ENCODE results near the gene FYTTD1.
"Not testable (repeated sequence)": the region's sequence is repeated elsewhere in the genome, so short reads cannot be mapped to it uniquely, and the experiment has no call there.

Gene FYTTD1, protein sequence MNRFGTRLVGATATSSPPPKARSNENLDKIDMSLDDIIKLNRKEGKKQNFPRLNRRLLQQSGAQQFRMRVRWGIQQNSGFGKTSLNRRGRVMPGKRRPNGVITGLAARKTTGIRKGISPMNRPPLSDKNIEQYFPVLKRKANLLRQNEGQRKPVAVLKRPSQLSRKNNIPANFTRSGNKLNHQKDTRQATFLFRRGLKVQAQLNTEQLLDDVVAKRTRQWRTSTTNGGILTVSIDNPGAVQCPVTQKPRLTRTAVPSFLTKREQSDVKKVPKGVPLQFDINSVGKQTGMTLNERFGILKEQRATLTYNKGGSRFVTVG

DNA sequence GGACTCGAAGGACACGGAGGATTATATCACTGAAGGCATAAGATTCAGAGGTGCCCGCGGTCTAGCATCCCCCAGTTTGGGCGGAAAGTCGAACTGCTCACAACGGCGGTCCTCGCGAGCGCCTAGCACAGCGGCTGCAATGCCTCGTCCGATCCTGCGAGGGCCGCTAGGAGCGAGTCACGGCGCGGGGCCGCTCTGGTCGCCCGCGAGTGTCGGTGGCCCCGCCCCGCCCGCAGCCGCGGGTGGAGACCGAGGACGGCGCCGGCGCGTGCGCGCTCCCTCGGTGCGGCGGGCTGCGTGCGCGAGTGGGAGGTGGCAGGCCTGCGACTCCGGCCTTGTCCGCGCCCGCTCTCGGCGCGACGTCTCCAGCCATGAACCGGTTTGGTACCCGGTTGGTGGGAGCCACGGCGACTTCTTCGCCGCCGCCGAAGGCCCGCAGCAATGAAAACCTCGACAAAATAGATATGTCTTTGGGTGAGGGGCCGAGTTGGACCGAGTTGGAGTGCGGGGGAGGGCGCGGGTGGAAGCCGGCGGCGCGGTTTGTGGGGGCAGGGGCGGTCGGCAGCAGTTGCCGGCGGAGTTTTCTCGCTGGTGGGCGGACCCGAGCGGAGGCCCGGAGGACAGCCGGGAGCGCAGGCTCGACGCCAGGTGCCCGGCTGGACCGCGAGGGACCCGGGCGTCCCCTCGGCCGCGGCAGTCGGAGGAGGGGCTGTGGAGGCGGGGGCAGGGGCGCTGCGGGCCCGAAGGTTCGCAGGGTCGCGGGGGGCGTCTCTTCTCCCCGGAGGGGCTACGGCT lies at the start of gene FYTTD1:
Gene FYTTD1, plus strand, starts transcription at position 283 of the 795 bp plus-strand sequence. Its CDS starts 89 bp downstream, at position 372.
- DNase-seq (ENCODE audit: low read depth in 2 of 2) = peak; percentile 67 to 89

DNA sequence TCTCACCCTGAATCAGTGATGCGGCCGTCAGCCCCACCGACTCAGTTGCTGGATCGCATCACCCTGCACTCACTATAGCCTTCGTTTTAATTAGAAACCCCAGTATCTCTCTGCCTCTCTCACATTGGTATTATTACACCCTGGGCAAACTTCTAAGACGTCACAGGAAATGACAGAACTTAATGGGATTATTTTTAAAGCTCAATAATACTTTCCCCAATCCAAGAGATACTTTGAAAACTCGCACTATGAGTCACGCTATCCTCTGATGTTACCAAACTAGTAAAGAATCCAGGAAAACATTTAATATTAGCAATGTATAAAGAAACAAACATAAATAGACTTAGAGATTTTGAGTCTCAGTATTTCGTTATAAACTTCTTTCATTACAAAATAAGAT lies 49.6 kb upstream of the FYTTD1 start:
- DNase-seq (ENCODE audit: low read depth in 2 of 2) = no peak

DNA sequence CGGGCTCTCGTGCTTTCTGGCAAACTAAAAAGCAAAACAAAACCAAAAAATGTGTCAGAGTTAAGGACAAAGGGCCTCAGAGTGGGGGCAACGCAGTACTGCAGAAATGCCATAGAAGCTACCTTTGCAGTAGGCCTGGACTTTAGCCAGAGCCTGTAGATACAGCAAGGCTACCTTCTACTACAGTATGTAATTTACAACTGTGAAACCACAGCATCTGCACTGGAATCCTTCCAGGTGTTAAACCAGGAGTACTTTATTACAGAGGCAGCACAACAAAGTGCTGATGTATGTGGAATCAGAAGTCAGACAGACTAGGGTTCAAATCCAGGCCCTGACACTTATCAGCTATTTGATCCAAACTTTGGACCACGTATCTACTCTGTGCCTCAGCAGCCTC lies 47.8 kb upstream of the FYTTD1 start:
- DNase-seq (ENCODE audit: low read depth in 2 of 2) = no peak

DNA sequence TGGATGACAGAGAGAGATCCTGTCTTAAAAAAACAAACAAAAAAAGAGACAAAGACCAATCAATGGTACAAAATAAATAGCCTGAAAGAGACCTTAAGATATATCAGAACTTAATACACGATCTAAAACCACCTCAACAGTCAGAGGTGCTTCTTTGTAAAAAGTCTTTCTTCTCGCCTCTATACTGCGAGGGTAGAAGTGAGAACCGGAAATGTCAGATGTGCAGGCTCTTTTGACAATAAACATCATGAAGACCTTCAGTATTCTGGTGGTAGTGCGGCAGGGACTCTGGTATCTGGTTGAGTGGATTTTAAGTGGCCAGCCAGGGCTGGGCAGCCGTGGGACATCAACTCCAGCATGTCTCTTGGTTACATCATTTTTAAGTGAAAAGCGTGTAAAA lies 43.0 kb upstream of the FYTTD1 start:
- no peak for DNase-seq (ENCODE audit: low read depth in 2 of 2)

DNA sequence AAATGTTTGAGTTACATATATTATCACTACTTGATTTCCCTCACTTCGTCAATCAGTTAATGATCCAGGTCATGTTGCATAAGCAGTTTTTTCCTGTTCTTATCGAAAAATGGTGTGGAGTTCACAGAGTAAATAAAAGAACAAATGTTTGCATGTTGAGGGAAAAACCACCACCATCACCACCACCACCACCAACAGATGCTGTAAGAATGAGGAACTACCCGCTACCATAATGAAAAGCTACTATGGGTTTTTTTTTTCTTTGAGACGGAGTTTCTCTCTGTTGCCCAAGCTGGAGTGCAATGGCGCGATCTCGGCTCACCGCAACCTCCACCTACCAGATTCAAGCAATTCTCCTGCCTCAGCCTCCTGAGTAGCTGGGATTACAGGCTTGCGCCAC lies 40.5 kb upstream of the FYTTD1 start:
- no peak for DNase-seq (ENCODE audit: low read depth in 2 of 2)

DNA sequence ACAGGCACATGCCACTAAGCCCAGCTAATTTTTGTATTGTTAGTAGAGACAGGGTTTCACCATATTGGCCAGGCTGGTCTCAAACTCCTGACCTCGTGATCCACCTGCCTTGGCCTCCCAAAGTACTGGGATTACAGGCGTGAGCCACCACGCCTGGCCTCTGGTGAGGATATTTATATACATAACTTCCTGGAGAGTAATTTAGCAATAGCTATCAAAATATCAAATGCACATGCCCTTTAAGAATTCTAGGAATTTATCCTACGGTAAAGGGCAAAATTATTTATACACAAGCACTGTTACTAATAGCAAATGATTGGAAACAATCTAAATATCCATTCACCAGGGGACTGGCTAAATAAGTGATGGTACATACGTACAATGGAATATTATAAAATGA lies 38.7 kb upstream of the FYTTD1 start:
- not testable (repeated sequence) for DNase-seq (ENCODE audit: low read depth in 2 of 2)

DNA sequence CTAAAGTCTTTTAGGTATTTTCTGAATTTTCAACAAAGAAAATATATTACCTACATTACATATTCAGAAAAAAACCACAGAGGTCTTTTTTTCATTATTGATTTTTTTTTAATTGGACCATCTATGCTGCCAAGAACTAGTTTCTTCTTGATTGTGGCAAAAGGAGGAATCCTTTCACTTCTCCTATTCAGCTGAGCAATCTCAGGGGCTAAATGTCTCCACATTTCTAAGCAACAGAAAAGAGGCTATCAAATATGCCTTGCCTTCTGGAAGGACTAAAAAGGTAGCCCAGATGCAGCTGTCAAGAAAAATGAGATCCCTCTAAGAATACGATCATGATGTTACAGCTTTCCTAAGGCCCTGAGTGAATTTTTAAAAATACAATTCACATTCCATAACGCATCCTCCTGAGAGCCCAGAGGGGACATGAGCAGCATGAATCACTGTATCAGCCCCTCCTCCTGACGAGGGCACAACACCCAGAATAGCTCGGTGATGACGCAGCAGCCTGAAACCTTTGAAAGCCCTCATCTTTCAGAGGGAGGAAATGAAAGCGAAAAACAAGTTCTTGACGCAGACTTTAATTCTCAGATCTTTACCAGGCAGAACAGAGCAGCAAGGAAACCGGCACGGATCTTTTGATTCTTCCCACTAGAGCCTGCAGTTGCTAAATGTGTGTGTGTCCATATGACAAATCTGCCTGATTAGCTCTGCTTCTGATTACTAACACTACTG lies 37.5 kb upstream of the FYTTD1 start:
- peak; percentile 80 to 89 for DNase-seq (ENCODE audit: low read depth in 2 of 2)

DNA sequence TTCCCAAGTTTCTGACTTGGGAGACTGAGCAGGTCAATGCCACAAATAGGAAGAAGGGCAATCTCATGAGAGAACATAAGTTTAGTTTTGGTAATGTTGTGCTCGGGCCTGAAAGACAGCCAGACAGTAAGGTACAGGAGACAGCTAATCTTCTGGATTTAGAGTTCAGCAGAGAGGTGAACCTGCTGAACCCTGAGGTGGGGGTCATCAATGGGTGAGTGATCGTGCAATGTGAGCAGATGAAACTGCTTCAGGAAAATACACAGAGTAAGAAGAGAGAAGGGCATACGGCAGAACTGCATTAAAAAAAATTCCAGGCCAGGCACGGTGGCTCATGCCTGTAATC lies 36.2 kb upstream of the FYTTD1 start:
- DNase-seq (ENCODE audit: low read depth in 2 of 2) = no peak

DNA sequence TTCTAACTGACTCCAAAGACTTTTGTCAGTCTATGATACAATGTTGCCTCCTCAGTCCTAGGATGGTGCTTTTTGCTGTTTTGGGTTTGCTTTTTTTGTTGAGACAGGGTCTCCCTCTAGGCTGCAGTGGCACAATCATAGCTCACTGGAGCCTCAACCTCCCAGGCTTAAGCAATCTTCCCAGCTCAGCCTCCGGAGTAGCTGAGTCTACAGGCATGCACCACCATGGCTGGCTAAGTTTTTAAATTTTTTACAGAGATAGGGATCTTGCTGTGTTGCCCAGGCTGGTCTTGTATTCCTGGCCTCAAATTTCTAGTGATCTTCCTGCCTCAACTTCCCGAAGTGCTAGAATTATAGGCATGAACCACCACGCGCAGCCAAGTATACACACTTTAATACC lies 35.4 kb upstream of the FYTTD1 start:
- DNase-seq (ENCODE audit: low read depth in 2 of 2) = no peak

DNA sequence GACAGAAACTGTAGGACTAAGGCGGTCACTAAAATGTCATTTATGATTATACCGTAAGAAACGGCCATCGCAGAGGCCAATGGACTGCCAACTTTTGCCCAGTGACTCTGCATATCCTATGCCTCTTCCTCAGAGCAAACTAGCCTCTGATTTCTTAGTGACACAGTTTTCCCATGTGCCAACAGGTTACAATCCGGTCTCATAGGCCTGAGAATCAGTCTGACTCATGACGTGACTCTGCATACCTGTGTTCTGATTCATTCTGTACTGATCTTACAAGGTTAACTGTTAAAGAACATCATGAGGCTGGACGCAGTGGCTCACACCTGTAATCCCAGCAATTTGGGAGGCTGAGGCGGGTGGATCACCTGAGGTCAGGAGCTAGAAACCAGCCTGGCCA lies 30.8 kb upstream of the FYTTD1 start:
- no peak for DNase-seq (ENCODE audit: low read depth in 2 of 2)

DNA sequence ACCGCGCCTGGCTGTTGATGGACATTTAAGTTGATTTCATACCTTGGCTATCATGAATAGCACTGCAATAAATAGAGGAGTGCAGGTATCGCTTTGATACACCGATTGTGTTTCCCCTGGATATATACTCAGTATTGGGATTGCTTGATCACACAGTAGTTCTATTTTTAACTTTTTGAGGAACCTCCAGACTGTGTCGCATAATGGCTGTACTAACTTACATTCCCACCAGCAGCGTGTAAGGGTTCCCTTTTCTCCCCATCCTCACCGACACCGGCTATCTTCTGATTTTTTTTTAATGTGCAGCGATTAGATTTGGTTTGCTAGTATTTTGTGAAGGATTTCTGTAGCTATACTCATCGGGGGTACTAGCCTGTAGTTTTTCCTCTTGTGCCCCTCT lies 29.0 kb upstream of the FYTTD1 start:
- no peak for DNase-seq (ENCODE audit: low read depth in 2 of 2)

DNA sequence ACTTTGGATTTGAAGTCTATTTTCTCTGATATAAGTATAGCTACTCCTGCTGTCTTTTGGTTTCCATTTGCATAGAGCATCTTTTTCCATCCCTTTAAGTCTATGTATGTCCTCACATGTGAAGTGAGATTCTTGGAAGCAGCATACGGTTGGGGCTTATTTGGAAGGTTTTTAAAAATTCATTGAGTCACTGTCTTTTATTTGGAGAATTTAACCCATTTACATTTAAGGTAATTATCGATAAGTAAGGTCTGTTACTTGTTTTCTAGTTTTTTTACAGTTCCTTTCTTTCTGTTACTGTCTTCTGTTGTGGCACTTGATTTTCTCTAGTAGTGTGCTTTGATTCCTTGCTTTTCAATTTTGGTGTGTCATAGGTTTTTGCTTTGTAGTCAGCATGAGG lies 26.9 kb upstream of the FYTTD1 start:
- no peak for DNase-seq (ENCODE audit: low read depth in 2 of 2)

DNA sequence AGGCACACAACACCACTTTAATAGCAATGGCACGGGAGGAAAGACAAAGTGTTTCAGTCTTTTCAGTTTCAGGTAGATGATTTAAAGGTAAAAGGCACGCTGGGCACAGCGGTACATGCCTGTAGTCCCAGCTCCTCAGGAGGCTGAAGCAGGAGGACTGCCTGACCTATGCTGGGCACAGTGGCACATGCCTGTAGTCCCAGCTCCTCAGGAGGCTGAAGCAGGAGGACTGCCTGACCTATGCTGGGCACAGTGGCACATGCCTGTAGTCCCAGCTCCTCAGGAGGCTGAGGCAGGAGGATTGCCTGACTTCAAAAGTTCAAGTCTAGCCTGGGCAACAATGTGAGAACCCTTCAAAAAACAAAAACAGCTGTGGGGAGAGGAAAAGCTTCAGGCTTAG lies 21.8 kb upstream of the FYTTD1 start:
- not testable (repeated sequence) for DNase-seq (ENCODE audit: low read depth in 2 of 2)

DNA sequence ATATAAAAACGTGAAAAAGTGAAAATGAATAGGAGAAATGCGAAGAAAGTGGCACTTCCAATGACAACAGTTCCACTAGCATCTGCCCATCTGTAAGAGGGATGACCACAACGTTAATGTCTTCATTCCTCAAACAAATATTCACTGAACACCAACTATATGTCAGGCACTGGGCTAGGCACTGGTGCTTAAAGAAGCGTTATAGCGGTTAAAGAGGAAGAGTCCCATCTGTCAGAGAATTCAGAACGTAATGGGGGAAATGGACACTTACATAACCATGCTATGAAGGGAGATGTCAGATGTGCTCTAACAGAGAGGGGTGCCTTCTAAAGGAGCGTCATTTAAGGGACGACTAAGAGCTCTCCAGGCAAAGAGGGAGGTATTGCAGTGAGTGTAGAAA lies 21.2 kb upstream of the FYTTD1 start:
- DNase-seq (ENCODE audit: low read depth in 2 of 2) = no peak

DNA sequence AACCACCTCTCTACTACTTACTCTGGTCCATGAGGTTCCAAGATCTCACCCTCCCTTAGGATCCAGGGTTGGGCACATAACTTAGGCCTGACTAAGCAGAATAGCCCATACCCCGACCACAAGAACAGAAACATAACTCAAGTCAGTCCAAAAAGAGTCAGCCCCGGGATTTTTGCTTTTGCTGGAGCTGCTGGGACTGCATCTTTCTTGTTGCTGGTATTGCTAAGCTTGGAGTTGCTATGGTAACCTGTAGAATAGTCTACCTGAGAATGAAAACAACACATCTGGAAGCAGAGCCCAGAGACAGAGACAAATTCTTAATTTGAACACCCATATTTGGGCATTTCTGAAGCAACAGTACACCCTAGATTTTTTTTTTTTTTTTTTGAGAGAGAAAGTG lies 19.5 kb upstream of the FYTTD1 start:
- no peak for DNase-seq (ENCODE audit: low read depth in 2 of 2)

DNA sequence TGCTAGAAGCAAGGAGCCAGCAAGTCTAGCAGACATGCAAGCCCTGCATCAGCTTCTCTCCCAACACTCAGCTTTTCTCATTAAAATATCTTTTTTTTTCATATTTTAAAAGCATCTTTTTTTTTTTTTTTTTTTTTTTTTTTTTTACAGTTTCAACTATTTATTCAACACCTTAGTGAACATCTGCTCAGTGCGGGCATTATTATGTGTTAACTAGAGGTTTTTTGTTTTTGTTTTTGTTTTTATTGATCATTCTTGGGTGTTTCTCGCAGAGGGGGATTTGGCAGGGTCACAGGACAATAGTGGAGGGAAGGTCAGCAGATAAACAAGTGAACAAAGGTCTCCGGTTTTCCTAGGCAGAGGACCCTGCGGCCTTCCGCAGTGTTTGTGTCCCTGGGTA lies 18.9 kb upstream of the FYTTD1 start:
- DNase-seq (ENCODE audit: low read depth in 2 of 2) = not testable (repeated sequence)

DNA sequence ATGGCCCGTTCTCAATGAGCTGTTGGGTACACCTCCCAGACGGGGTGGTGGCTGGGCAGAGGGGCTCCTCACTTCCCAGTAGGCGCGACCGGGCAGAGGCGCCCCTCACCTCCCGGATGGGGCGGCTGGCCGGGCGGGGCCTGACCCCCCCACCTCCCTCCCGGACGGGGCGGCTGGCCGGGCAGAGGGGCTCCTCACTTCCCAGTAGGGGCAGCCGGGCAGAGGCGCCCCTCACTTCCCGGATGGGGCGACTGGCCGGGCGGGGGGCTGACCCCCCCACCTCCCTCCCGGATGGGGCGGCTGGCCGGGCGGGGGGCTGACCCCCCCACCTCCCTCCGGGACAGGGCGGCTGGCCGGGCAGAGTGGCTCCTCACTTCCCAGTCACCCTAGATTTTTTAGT lies 18.2 kb upstream of the FYTTD1 start:
- not testable (repeated sequence) for DNase-seq (ENCODE audit: low read depth in 2 of 2)

DNA sequence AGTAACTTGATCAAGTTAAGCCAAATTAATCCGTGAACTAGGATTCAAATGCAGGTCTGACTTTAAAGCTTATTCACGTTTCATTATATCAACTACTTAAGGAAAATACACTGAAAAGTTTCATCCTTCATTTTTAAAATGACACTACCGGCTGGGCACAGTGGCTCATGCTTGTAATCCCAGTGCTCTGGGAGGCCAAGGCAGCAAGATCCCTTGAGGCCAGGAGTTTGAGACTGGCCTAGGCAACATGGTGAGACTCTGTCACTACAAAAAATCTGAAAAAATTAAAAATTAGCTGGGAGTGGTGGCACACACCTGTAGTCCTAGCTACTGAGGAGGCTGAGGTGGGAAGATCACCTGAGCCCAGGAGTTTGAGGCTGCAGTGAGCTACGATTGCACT lies 16.6 kb upstream of the FYTTD1 start:
- DNase-seq (ENCODE audit: low read depth in 2 of 2) = no peak

DNA sequence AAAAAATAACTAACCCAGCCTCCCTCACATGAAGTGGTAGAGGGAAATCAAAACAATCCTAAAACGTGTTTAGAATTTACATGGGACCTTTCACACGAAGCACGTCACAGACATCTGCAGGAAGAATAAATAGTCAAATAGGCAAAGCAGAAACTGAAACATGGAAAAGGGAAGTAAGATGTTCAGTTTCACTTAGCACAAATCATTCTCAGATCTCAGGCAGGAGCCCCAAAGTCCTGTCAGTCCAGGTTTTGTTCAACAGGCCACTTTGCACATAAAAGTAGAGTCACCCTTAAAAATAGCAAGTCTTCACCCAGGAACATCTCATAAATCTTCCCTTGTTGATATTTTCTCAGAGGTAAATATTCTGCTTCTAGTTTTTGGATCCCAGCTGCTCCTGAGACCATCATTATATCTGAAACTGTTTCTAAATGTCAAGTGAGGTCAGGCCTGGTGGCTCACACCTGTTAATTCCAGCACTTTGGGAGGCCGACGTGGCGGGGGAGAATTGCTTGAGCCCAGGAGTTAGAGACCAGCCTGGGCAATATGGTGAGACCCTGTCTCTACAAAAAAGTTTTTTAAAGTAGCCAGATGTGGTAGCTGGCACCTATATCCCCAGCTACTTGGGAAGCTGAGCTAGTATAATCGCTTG lies 14.9 kb upstream of the FYTTD1 start:
- DNase-seq (ENCODE audit: low read depth in 2 of 2) = no peak

DNA sequence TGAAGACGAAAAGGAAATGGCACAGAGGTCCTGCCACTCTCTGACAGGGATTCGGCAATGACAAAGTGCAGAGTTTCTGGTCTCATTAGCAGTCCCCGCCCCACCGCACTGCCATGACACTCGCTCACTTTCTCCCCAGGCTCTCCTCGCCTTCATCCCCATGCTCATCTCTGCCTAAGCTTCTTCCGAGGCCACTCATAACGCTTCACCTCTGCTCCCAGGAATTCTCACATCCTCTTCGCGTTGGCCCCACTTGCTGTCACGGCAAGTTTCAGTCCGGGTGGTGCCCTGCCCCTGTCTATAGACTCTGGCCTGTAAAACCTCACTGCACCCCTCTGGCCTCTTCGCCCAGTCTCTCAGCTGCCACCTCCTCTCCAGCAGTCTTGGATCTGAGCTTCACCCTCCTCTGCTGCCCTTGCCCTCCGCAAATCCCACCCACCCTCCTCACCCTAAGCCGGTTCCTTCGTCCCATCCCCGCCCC lies 13.6 kb upstream of the FYTTD1 start:
- peak in 1 of 2 donors; percentile 20 for DNase-seq (ENCODE audit: low read depth in 2 of 2)

DNA sequence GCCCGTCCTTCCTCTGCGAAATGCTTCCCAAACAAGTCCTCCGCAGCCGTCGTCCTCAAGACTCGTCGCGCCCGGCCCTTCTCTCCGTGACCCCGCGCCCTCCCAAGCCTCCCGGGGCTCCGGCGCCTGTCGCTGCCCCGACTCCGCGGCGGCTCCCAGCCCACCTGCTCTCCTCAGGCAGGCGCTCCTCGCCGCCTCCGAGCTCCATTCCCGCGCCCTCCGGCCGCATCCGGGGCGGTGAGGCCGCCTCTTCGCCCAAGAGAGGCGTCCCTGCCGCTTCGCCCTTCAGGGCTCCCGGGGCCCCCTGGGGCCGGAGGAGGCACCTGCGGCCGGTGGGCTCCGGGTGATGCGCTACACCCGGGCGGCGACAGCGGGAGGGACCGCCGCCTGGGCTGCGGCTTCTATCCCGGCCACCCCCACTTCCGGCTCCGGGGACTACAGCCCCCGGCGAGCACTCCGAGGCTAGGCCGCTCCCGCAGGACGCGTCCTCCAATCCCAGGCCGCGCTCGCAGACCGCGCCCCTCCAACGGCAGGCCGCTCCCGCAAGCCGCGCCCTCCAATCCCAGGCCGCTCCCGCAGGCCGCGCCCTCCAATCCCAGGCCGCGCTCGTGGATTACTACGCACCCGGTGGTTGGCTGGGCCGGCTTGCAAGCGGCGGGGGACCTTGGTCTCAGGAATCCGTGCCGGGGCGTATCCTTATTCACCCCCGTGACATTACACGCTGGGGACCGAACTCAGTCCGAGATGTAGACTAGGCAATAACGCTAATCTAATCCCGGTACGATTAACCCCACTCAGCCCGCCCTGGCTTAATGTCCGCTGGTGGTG lies 13.0 kb upstream of the FYTTD1 start, which contains the start of gene RUBCN:
Gene RUBCN, minus strand, starts transcription at position 414 of the 828 bp plus-strand sequence. Its CDS starts 185 bp downstream, at position 229.
- peak; percentile 74 to 91 for DNase-seq (ENCODE audit: low read depth in 2 of 2)

Data from stimulated activated CD8-positive, alpha-beta memory T cell treated with anti-CD3 and anti-CD28 coated beads, Interleukin-7, amount 100 ng/mL, for 4 hours (primary cell).